SK-N-SH (cell line): ENCODE measurements around the gene OPA3. TPM values are rescaled to one million over a fixed set of nuclear protein-coding genes. Genes with fewer than 3 reads are reported as not detected.
A peak's percentile ranks its signal among the peaks of the same experiment; 100 is the strongest.

Experiments used
- CTCF ChIA-PET: fragments of 300-600, 350-600 bp; formaldehyde crosslinking; extraction: SDS; loops from one replicate; lab custom pipeline; 2021; lab: Yijun Ruan, JAX
- POLR2A ChIA-PET: fragments of 350-600 bp; sonication (Branson Sonifier 250); formaldehyde crosslinking; extraction: SDS; loops from one replicate; lab custom pipeline; 2020; ENCODE audit warnings: antibody characterized with exemption, inconsistent platforms; lab: Yijun Ruan, JAX
- DNase-seq: peaks from one replicate; pipeline ENCODE4 v3.0.0; 2012
- H2AFZ ChIP-seq: fragments of 200-600 bp; sonication (generic); 2 replicates; pipeline ENCODE4 v1.8.1; 2016; ENCODE audit warnings: antibody characterized with exemption, mild to moderate bottlenecking, low read depth
- H3F3A ChIP-seq: fragments of 200-600 bp; sonication (generic); replicated peaks from 2 replicates; pipeline ENCODE3; 2016; ENCODE audit warnings: antibody characterized with exemption, mild to moderate bottlenecking; ENCODE audit not compliant: insufficient read depth
- H3K27ac ChIP-seq, 2 experiments: fragments of 200-500 bp in 1 of 2; fragments of 200-600 bp in 1 of 2; sonication (Bioruptor generic) in 1 of 2; sonication (generic), shearing (Covaris generic) in 1 of 2; 2 replicates each; pipeline versions ENCODE4 v1.5.1 to v1.6.1; 2014 to 2016; ENCODE audit warnings: low read depth in 2 of 2, inconsistent platforms in 1 of 2, low read length in 1 of 2, mild to moderate bottlenecking in 1 of 2, mixed read lengths in 1 of 2
- H3K27me3 ChIP-seq: fragments of 200-600 bp; sonication (generic), shearing (Covaris generic); 2 replicates; pipeline ENCODE4 v1.6.1; 2016; ENCODE audit warnings: mixed run types; ENCODE audit not compliant: insufficient read depth
- H3K36me3 ChIP-seq, 2 experiments: fragments of 200-500 bp in 1 of 2; fragments of 200-600 bp in 1 of 2; sonication (Bioruptor generic) in 1 of 2; sonication (generic) in 1 of 2; replicated peaks in 1 of 2; 2 replicates each; pipeline versions ENCODE3 to v1.5.1; 2014 to 2016; ENCODE audit warnings: low read length in 1 of 2, mild to moderate bottlenecking in 1 of 2; ENCODE audit not compliant: insufficient read depth in 2 of 2, control insufficient read depth in 1 of 2
- H3K4me1 ChIP-seq, 2 experiments: fragments of 200-500 bp in 1 of 2; fragments of 200-600 bp in 1 of 2; sonication (Bioruptor generic) in 1 of 2; sonication (generic), shearing (Covaris generic) in 1 of 2; 2 replicates each; pipeline versions ENCODE4 v1.5.1 to v1.6.1; 2014 to 2016; ENCODE audit warnings: low read depth in 1 of 2, low read length in 1 of 2, mixed run types in 1 of 2; ENCODE audit not compliant: insufficient read depth in 2 of 2, control insufficient read depth in 1 of 2
- H3K4me2 ChIP-seq: fragments of 200-600 bp; sonication (generic), shearing (Covaris generic); 2 replicates; pipeline ENCODE4 v1.6.1; 2017; ENCODE audit warnings: mixed run types
- H3K4me3 ChIP-seq, 2 experiments: fragments of 200-500 bp in 1 of 2; fragments of 200-600 bp in 1 of 2; sonication (Bioruptor generic) in 1 of 2; sonication (generic), shearing (Covaris generic) in 1 of 2; 2 replicates each; pipeline versions ENCODE4 v1.5.1 to v1.8.1; 2014 to 2016; ENCODE audit warnings: low read depth in 2 of 2, inconsistent platforms in 1 of 2, low read length in 1 of 2, mild to moderate bottlenecking in 1 of 2, mixed read lengths in 1 of 2, moderate library complexity in 1 of 2
- H3K79me2 ChIP-seq: fragments of 200-600 bp; sonication (generic); 2 replicates; pipeline ENCODE4 v1.8.1; 2017; ENCODE audit warnings: mild to moderate bottlenecking; ENCODE audit not compliant: insufficient read depth
- H3K9ac ChIP-seq: fragments of 200-600 bp; sonication (generic); 2 replicates; pipeline ENCODE4 v1.6.1; 2017; ENCODE audit warnings: mixed run types
- H3K9me2 ChIP-seq: fragments of 200-600 bp; sonication (generic); 2 replicates; pipeline ENCODE4 v1.6.1; 2017; ENCODE audit warnings: mixed run types
- H3K9me3 ChIP-seq: fragments of 200-600 bp; sonication (generic); 2 replicates; pipeline ENCODE4 v1.6.1; 2017; ENCODE audit warnings: mixed run types, mild to moderate bottlenecking, moderate library complexity
- H4K20me1 ChIP-seq: fragments of 200-600 bp; sonication (generic); 2 replicates; pipeline ENCODE4 v1.6.1; 2017; ENCODE audit warnings: mild to moderate bottlenecking, mixed run types; ENCODE audit not compliant: insufficient read depth
- CHD2 ChIP-seq: fragments of 150-350 bp; IDR thresholded peaks from 2 replicates; pipeline ENCODE4 v1.6.1; 2018; ENCODE audit warnings: low read length; ENCODE audit not compliant: partially characterized antibody
- ELF1 ChIP-seq: IDR thresholded peaks from 2 replicates; pipeline ENCODE4 v1.4.0; 2012
- FOXJ3 ChIP-seq: sonication (generic); formaldehyde crosslinking; IDR thresholded peaks from 2 replicates; pipeline ENCODE4 v1.5.1; 2020; ENCODE audit warnings: mild to moderate bottlenecking, missing genetic modification reagents
- FOXM1 ChIP-seq: IDR thresholded peaks from 2 replicates; pipeline ENCODE4 v1.4.0; 2012; ENCODE audit warnings: low read depth, mild to moderate bottlenecking
- GABPA ChIP-seq: IDR thresholded peaks from 2 replicates; pipeline ENCODE4 v1.4.0; 2012; ENCODE audit warnings: low read depth, mild to moderate bottlenecking
- GATA2 ChIP-seq: sonication (generic); formaldehyde crosslinking; IDR thresholded peaks from 2 replicates; pipeline ENCODE4 v1.5.0; 2020; ENCODE audit warnings: mild to moderate bottlenecking, missing genetic modification reagents
- IRF3 ChIP-seq: fragments of 150-350 bp; IDR thresholded peaks from 2 replicates; pipeline ENCODE4 v1.6.1; 2016; ENCODE audit warnings: mild to moderate bottlenecking, low read depth, low read length
- MXI1 ChIP-seq: IDR thresholded peaks from 2 replicates; pipeline ENCODE4 v1.6.1; 2012; ENCODE audit warnings: mild to moderate bottlenecking, low read depth, low read length, improper control_type of control experiment
- NRF1 ChIP-seq: IDR thresholded peaks from 2 replicates; pipeline ENCODE4 v1.6.1; 2012; ENCODE audit warnings: low read depth, mild to moderate bottlenecking, low read length
- POLR2AphosphoS5 ChIP-seq: IDR thresholded peaks from 2 replicates; pipeline ENCODE4 v1.6.1; 2012; ENCODE audit warnings: low read depth, low read length
- RAD21 ChIP-seq: IDR thresholded peaks from 2 replicates; pipeline ENCODE4 v1.6.1; 2012; ENCODE audit warnings: mild to moderate bottlenecking, low read length
- RCOR1 ChIP-seq: fragments of 150-350 bp; IDR thresholded peaks from 2 replicates; pipeline ENCODE4 v1.6.1; 2017; ENCODE audit warnings: antibody characterized with exemption, low read length
- RFX5 ChIP-seq: IDR thresholded peaks from 2 replicates; pipeline ENCODE4 v1.6.1; 2012; ENCODE audit warnings: mild to moderate bottlenecking, improper control_type of control experiment, low read length
- RXRA ChIP-seq: IDR thresholded peaks from 2 replicates; pipeline ENCODE4 v1.4.0; 2012; ENCODE audit warnings: low read depth, mild to moderate bottlenecking, borderline replicate concordance
- SIN3A ChIP-seq: IDR thresholded peaks from 2 replicates; pipeline ENCODE4 v1.6.1; 2012; ENCODE audit warnings: low read depth, mild to moderate bottlenecking, low read length, moderate library complexity, borderline replicate concordance
- SMC3 ChIP-seq: IDR thresholded peaks from 2 replicates; pipeline ENCODE4 v1.6.1; 2012; ENCODE audit warnings: low read depth, low read length, improper control_type of control experiment
- TEAD4 ChIP-seq: IDR thresholded peaks from 2 replicates; pipeline ENCODE4 v1.4.0; 2012; ENCODE audit warnings: mild to moderate bottlenecking, borderline replicate concordance; ENCODE audit not compliant: insufficient read depth
- USF2 ChIP-seq: fragments of 150-350 bp; IDR thresholded peaks from 2 replicates; pipeline ENCODE4 v1.6.1; 2017; ENCODE audit warnings: antibody characterized with exemption, low read length, low read depth, borderline replicate concordance
- ZBTB33 ChIP-seq: IDR thresholded peaks from 2 replicates; pipeline ENCODE4 v1.4.0; 2012; ENCODE audit warnings: low read depth, borderline replicate concordance
- WGBS: methylation state at CpG from one replicate; pipeline ENCODE4 v1.1.6; 2017; ENCODE audit warnings: low lambda C conversion rate; 5-methylcytosine and 5-hydroxymethylcytosine counted together
- polyA plus RNA-seq, 3 experiments: library from polyadenylated mRNA; depleted of rRNA; stranded (reverse); fragments of >200 nt; gene quantifications; 2 replicates each; pipeline ENCODE4 v1.2.3, GENCODE V29; 2012
- TF ChIP-seq, protein P1 (sequence below): fragments of 200-600 bp; sonication (generic); IDR thresholded peaks from 2 replicates; pipeline ENCODE4 v1.6.1; 2017; ENCODE audit warnings: antibody characterized with exemption, mild to moderate bottlenecking, moderate library complexity

OPA3 gene
- polyA plus RNA-seq, 1 of the 3 experiments (the other 2 are of a cell fraction) = 10.0 TPM

DNA sequence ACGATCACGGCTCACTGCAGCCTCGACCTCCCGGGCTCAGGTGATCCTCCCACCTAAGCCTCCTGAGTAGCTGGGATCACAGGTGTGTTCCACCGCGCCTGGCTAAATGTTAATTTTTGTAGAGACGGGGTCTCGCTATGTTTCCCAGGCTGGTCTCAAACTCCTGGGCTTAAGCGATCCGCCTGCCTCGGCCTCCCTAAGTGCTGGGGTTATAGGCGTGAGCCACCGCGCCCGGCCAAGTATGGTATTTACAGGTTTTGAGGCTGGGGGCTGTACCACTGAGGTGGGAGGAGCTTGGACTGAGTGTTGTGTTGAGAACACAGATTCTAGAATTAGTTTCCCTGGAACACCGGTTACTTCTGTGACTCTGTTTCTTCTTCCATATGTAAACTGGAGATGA, 86.8 kb downstream of the OPA3 start:
- no peaks in the 10 kb centered on the region for H3K79me2 ChIP-seq
- WGBS = 90% methylated on average over 15 of the region's 16 CpGs
- H3K4me1 ChIP-seq = peaks cover 3 to 16% of the 10 kb centered on the region in 2 experiments; a peak in 2 of 4 replicates
- no peak for DNase-seq
- TF ChIP-seq GATA2 (CRISPR knock-in tag) = no peak
- no peak for TF ChIP-seq POLR2AphosphoS5
- TF ChIP-seq RAD21 = no peak
- TF ChIP-seq TEAD4 = no peak
- TF ChIP-seq FOXJ3 (CRISPR knock-in tag) = no peak
- TF ChIP-seq RCOR1 = no peak
- no peak for TF ChIP-seq MXI1
- TF ChIP-seq RFX5 = no peak
- no peak for TF ChIP-seq USF2
- no peak for TF ChIP-seq ZBTB33
- no peak for TF ChIP-seq CHD2
- no peak for TF ChIP-seq SMC3
- no peak for TF ChIP-seq GABPA
- no peak for TF ChIP-seq ELF1
- no peak for TF ChIP-seq NRF1
- TF ChIP-seq FOXM1 = no peak
- no peak for TF ChIP-seq RXRA
- no peak for TF ChIP-seq SIN3A
- TF ChIP-seq, protein P1, sequence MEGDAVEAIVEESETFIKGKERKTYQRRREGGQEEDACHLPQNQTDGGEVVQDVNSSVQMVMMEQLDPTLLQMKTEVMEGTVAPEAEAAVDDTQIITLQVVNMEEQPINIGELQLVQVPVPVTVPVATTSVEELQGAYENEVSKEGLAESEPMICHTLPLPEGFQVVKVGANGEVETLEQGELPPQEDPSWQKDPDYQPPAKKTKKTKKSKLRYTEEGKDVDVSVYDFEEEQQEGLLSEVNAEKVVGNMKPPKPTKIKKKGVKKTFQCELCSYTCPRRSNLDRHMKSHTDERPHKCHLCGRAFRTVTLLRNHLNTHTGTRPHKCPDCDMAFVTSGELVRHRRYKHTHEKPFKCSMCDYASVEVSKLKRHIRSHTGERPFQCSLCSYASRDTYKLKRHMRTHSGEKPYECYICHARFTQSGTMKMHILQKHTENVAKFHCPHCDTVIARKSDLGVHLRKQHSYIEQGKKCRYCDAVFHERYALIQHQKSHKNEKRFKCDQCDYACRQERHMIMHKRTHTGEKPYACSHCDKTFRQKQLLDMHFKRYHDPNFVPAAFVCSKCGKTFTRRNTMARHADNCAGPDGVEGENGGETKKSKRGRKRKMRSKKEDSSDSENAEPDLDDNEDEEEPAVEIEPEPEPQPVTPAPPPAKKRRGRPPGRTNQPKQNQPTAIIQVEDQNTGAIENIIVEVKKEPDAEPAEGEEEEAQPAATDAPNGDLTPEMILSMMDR = no peak
- no peak for TF ChIP-seq IRF3
- CTCF ChIA-PET = interaction anchor here (1.1 to 7.8 kb wide), 4 partner anchors 8 to 70 kb away, joined by 3 to 97 read pairs (median 38); no protein-coding TSS in a partner anchor
- no peaks in the 10 kb centered on the region for H3K9me2 ChIP-seq
- H3K27ac ChIP-seq = no peak overlapping the region
- no peak overlapping the region for H3K9ac ChIP-seq
- H3F3A ChIP-seq = peaks cover 8% of the 10 kb centered on the region
- POLR2A ChIA-PET = no interaction called here
- no peak overlapping the region for H3K4me2 ChIP-seq
- H3K4me3 ChIP-seq = peak overlapping the region in 1 of 2 experiments; percentile 16; a peak in 1 of 4 replicates
- H3K36me3 ChIP-seq = no peaks in the 10 kb centered on the region
- H4K20me1 ChIP-seq = peaks cover 13% of the 10 kb centered on the region; the same call in 1 of the 2 replicates
- H3K27me3 ChIP-seq = no peaks in the 10 kb centered on the region
- no peak overlapping the region for H2AFZ ChIP-seq
- no peaks in the 10 kb centered on the region for H3K9me3 ChIP-seq
